ENCODE data around the gene MYOT. TPM values are rescaled to one million over a fixed set of nuclear protein-coding genes. Genes with fewer than 3 reads are reported as not detected.

Gene MYOT
- total and polyA plus RNA-seq, 10 of the 15 experiments (the other 5 are each of a cell fraction or from before 2014, with no cell fraction given), result 0.15 to 1.5 (median 0.53) TPM; not detected in 5

GRCh38 chr5:137935694-137936093 is 68.0 kb downstream of the MYOT start:
- Histone ChIP-seq H3K4me2 (ENCODE audit: control insufficient read depth, insufficient read depth) (no peak overlapping the region), H3K4me3 (no peak overlapping the region), H3K9ac (ENCODE audit: control insufficient read depth, insufficient read depth, low read length) (no peak overlapping the region), H3K4me1 (ENCODE audit: control insufficient read depth, insufficient read depth, low read length) (peaks cover 20% of the 10 kb centered on the region), H3K9me3 (replicated peaks; ENCODE audit: control insufficient read depth, insufficient read depth, low read length) (no peaks in the 10 kb centered on the region), H4K20me1 (ENCODE audit: control insufficient read depth, insufficient read depth) (no peaks in the 10 kb centered on the region), H3K27me3 (replicated peaks in 1 of 2; ENCODE audit: control insufficient read depth in 2 of 2, insufficient read depth in 2 of 2, low read length in 1 of 2) (no peaks in the 10 kb centered on the region), H3K27ac (ENCODE audit: control insufficient read depth, insufficient read depth) (peak overlapping the region; percentile 37; the same call in 1 of the 2 replicates), H2AFZ (ENCODE audit: control insufficient read depth, low read depth, low read length) (no peak overlapping the region), H3K79me2 (ENCODE audit: control insufficient read depth, insufficient read depth, low read length) (no peaks in the 10 kb centered on the region; the same call in 1 of the 2 replicates), H3K36me3 (ENCODE audit: control insufficient read depth in 2 of 2, insufficient read depth in 2 of 2, low read length in 1 of 2) (peaks cover 6 to 18% of the 10 kb centered on the region in 2 experiments)
- intact Hi-C loops (cut with micrococcal nuclease; ENCODE audit: unreplicated experiment) (loop anchor here (10.0 kb wide), 1 partner anchor 161 kb away; no protein-coding TSS in a partner anchor), in situ Hi-C loops (cut with MboI) (no loop called here)
- ChIA-PET POLR2A (interaction anchor here (0.6 to 1.9 kb wide), 5 partner anchors 9 to 93 kb away, joined by 3 to 7 read pairs (median 4); no protein-coding TSS in a partner anchor), RAD21 (ENCODE audit: unreplicated experiment) (interaction anchor here (1.6 to 2.7 kb wide), 4 partner anchors 46 to 156 kb away, joined by 4 to 21 read pairs (median 8); partner anchors contain the start of gene PKD2L2), CTCF (interaction anchor here (0.6 to 2.1 kb wide), 13 partner anchors 9 to 418 kb away, joined by 3 to 22 read pairs (median 4); partner anchors contain the start of gene PKD2L2), SMC1A (ENCODE audit: uncharacterized antibody, unreplicated experiment) (interaction anchor here (0.5 to 2.9 kb wide), 17 partner anchors 10 to 299 kb away, joined by 3 to 22 read pairs (median 4); partner anchors contain the start of gene PKD2L2)
- ATAC-seq (no peak; the same call in 1 of the 3 replicates), DNase-seq (ENCODE audit: low read depth, low spot score) (no peak), FAIRE-seq (peak; percentile 18)
- no peak for TF ChIP-seq ZBTB4 (CRISPR knock-in tag; IDR thresholded peaks at IDR 0.05)
- TF ChIP-seq E4F1 (IDR thresholded peaks at IDR 0.05; ENCODE audit: borderline replicate concordance, partially characterized antibody), result no peak
- peak; percentile 92 for TF ChIP-seq PKNOX1 (IDR thresholded peaks at IDR 0.05)
- 2% methylated on average over 3 of the region's 3 CpGs for WGBS (ENCODE audit: insufficient coverage, insufficient replicate concordance, low lambda C conversion rate, missing lambda C conversion rate)
- BruUV-seq (replicated peaks), result no TSS peak

Other genes with a start within 250 kb of the MYOT start
- gene KLHL3, start 131.8 kb upstream of the MYOT start, total RNA-seq (2014; rRNA removed), result 5.3 and 6.3 TPM in 2 replicates
- 5.8 and 7.0 TPM in 2 replicates for gene KLHL3, start 131.8 kb upstream of the MYOT start, total RNA-seq (2014; rRNA removed; fragmentation: Illumina TruSeq; extraction: Trizol)
- 11.7 and 14.2 TPM in 2 replicates for gene KLHL3, start 131.8 kb upstream of the MYOT start, total RNA-seq (2021)
- 9.9 and 10.6 TPM in 2 replicates for gene KLHL3, start 131.8 kb upstream of the MYOT start, polyA plus RNA-seq (2011; rRNA removed)
- 6.8 and 6.9 TPM in 2 replicates for gene KLHL3, start 131.8 kb upstream of the MYOT start, polyA plus RNA-seq (2014; fragmentation: Illumina TruSeq; extraction: Trizol)
- 1 to 10 TPM; 1.7 to 2.3 TPM for gene KLHL3, start 131.8 kb upstream of the MYOT start, polyA plus RNA-seq (2014; fragmentation: Nextera tagmentation; extraction: Ambion mirVana)
- 7.1 and 10.1 TPM in 2 replicates for gene KLHL3, start 131.8 kb upstream of the MYOT start, polyA plus RNA-seq (2014; rRNA removed)
- gene KLHL3, start 131.8 kb upstream of the MYOT start, polyA plus RNA-seq (2016; fragmentation: Nextera tagmentation; extraction: Ambion mirVana), result 1 to 10 TPM; 4.9 to 5.4 TPM
- 7.9 and 10.7 TPM in 2 replicates for gene HNRNPA0, start 113.5 kb upstream of the MYOT start, total RNA-seq (2014; rRNA removed)
- gene HNRNPA0, start 113.5 kb upstream of the MYOT start, total RNA-seq (2014; rRNA removed; fragmentation: Illumina TruSeq; extraction: Trizol), result 12.9 and 14.3 TPM in 2 replicates
- gene HNRNPA0, start 113.5 kb upstream of the MYOT start, total RNA-seq (2021), result 44.4 and 45.0 TPM in 2 replicates
- gene HNRNPA0, start 113.5 kb upstream of the MYOT start, polyA plus RNA-seq (2011; rRNA removed), result 15.5 and 18.4 TPM in 2 replicates
- 23.4 and 26.1 TPM in 2 replicates for gene HNRNPA0, start 113.5 kb upstream of the MYOT start, polyA plus RNA-seq (2014; fragmentation: Illumina TruSeq; extraction: Trizol)
- gene HNRNPA0, start 113.5 kb upstream of the MYOT start, polyA plus RNA-seq (2014; fragmentation: Nextera tagmentation; extraction: Ambion mirVana), result 1 to 10 TPM; 7.3 to 8.2 TPM
- 37.8 and 48.1 TPM in 2 replicates for gene HNRNPA0, start 113.5 kb upstream of the MYOT start, polyA plus RNA-seq (2014; rRNA removed)
- gene HNRNPA0, start 113.5 kb upstream of the MYOT start, polyA plus RNA-seq (2016; fragmentation: Nextera tagmentation; extraction: Ambion mirVana), result 1 to 10 TPM; 6.3 to 9.4 TPM
- 0.11 and 0.17 TPM in 2 replicates for gene PKD2L2, start 21.6 kb downstream of the MYOT start, total RNA-seq (2014; rRNA removed)
- gene PKD2L2, start 21.6 kb downstream of the MYOT start, total RNA-seq (2014; rRNA removed; fragmentation: Illumina TruSeq; extraction: Trizol), result not detected in 2 replicates
- 0.36 TPM in 1 of 2 replicates, not detected in the other for gene PKD2L2, start 21.6 kb downstream of the MYOT start, total RNA-seq (2021)
- 0.06 TPM in 1 of 2 replicates, not detected in the other for gene PKD2L2, start 21.6 kb downstream of the MYOT start, polyA plus RNA-seq (2011; rRNA removed)
- not detected in 2 replicates for gene PKD2L2, start 21.6 kb downstream of the MYOT start, polyA plus RNA-seq (2014; fragmentation: Illumina TruSeq; extraction: Trizol)
- gene PKD2L2, start 21.6 kb downstream of the MYOT start, polyA plus RNA-seq (2014; fragmentation: Nextera tagmentation; extraction: Ambion mirVana), result under 1 TPM; 0.11 to 0.16 TPM
- 0.09 TPM in 1 of 2 replicates, not detected in the other for gene PKD2L2, start 21.6 kb downstream of the MYOT start, polyA plus RNA-seq (2014; rRNA removed)
- under 1 TPM; 0.74 to 0.86 TPM for gene PKD2L2, start 21.6 kb downstream of the MYOT start, polyA plus RNA-seq (2016; fragmentation: Nextera tagmentation; extraction: Ambion mirVana)
- 18.9 and 22.1 TPM in 2 replicates for gene FAM13B, start 165.2 kb downstream of the MYOT start, total RNA-seq (2014; rRNA removed)
- gene FAM13B, start 165.2 kb downstream of the MYOT start, total RNA-seq (2014; rRNA removed; fragmentation: Illumina TruSeq; extraction: Trizol), result 23.7 and 24.7 TPM in 2 replicates
- 25.2 and 30.0 TPM in 2 replicates for gene FAM13B, start 165.2 kb downstream of the MYOT start, total RNA-seq (2021)
- 23.1 and 29.4 TPM in 2 replicates for gene FAM13B, start 165.2 kb downstream of the MYOT start, polyA plus RNA-seq (2011; rRNA removed)
- gene FAM13B, start 165.2 kb downstream of the MYOT start, polyA plus RNA-seq (2014; fragmentation: Illumina TruSeq; extraction: Trizol), result 26.0 and 32.6 TPM in 2 replicates
- gene FAM13B, start 165.2 kb downstream of the MYOT start, polyA plus RNA-seq (2014; fragmentation: Nextera tagmentation; extraction: Ambion mirVana), result 1 to 10 TPM; 3.6 to 8.0 TPM
- gene FAM13B, start 165.2 kb downstream of the MYOT start, polyA plus RNA-seq (2014; rRNA removed), result 15.8 and 18.5 TPM in 2 replicates
- 10 to 100 TPM; 16.6 to 18.2 TPM for gene FAM13B, start 165.2 kb downstream of the MYOT start, polyA plus RNA-seq (2016; fragmentation: Nextera tagmentation; extraction: Ambion mirVana)
- 0.05 TPM in 1 of 2 replicates, not detected in the other for gene WNT8A, start 216.2 kb downstream of the MYOT start, total RNA-seq (2014; rRNA removed)
- gene WNT8A, start 216.2 kb downstream of the MYOT start, total RNA-seq (2014; rRNA removed; fragmentation: Illumina TruSeq; extraction: Trizol), result not detected in 2 replicates
- not detected in 2 replicates for gene WNT8A, start 216.2 kb downstream of the MYOT start, total RNA-seq (2021)
- gene WNT8A, start 216.2 kb downstream of the MYOT start, polyA plus RNA-seq (2011; rRNA removed), result not detected in 2 replicates
- gene WNT8A, start 216.2 kb downstream of the MYOT start, polyA plus RNA-seq (2014; fragmentation: Illumina TruSeq; extraction: Trizol), result not detected in 2 replicates
- not detected for gene WNT8A, start 216.2 kb downstream of the MYOT start, polyA plus RNA-seq (2014; fragmentation: Nextera tagmentation; extraction: Ambion mirVana)
- gene WNT8A, start 216.2 kb downstream of the MYOT start, polyA plus RNA-seq (2014; rRNA removed), result not detected in 2 replicates
- gene WNT8A, start 216.2 kb downstream of the MYOT start, polyA plus RNA-seq (2016; fragmentation: Nextera tagmentation; extraction: Ambion mirVana), result not detected